Right hindlimb (tissue), 1 donor: ENCODE data around the gene WWOX.

Experiments
- DNase-seq: peaks from one replicate; pipeline ENCODE4 v3.0.0-alpha.2; 2018

The WWOX gene

DNA sequence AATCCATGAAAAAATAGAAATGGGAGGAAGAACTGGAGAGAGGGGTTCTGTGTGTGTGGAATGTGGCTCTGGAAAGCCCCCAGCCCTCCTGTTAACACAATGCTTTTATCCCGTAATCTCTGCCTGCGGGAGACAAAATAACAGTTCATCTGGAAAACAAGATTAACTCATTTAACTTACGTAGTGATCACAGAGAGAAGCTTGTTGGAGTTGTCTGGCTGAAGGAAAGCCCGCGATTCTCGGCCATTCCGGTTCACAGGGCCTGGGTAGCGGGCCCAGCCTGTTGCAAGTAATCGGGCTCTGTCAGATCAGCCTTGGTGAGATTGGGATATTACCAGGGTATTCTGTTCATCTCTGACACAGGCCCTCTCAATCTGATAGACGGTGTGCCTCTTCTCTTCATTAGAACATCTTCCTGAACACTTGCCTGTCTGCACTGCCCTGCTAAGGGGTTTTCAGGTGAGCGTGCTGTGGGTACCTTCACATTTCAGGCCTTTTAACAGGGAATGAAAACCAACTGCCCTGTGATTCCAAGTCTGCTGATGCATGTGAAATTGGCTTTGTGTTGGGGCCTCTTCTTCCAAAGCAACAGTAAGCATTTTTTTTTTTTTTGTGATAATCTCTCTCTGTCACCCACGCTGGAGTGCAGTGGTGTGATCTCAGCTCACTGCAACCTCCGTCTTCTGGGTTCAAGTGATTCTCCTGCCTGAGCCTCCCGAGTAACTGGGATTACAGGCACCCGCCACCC is 609.9 kb downstream of the WWOX start:
- DNase-seq = no peak

- no peak for DNase-seq
Observed at GRCh38 chr16:78715106-78715505, 615.7 kb downstream of the WWOX start.

DNA sequence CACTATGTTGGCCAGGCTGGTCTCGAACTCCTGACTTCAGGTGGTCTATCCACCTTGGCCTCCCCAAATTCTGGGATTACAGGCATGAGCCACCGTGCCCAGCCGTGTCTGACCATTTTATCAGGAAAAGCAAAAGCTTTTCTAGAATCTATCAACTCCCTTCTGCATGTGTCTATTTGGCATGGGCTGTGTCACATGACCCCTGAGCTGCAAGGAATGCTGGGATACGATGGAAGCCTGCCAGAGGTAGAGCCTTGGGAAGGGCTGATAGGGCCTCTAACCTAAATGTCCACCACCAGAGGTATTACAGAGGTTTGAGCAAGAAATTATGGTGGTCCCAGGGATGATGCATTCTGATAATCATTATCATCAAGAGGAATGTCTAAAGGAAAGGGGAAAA is 616.2 kb downstream of the WWOX start:
- no peak for DNase-seq

GRCh38 chr16:78718141-78718540 is 618.7 kb downstream of the WWOX start:
- DNase-seq = no peak

GRCh38 chr16:78720416-78720815 is 621.0 kb downstream of the WWOX start:
- peak; percentile 35 for DNase-seq

- no peak for DNase-seq
Observed at GRCh38 chr16:78727536-78727935, 628.1 kb downstream of the WWOX start.

DNA sequence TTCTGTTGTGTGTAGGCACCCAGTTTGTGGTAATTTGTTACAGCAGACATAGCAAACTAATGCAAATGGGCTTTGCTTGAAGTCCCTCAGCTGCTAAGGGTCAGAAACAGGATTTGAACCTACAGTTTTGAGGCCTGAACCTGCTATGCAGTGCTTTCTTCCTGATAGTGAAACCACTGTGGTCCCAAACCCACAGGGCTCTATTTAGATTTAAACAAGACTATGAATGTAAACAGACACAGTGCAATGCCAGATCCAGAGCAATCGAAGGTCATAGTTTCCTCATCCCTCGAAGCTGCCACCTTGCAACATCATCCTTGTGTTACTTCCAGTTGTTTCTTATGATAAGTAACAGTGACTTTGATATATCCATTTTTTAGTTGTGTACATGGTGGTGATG is 630.2 kb downstream of the WWOX start:
- no peak for DNase-seq

- no peak for DNase-seq
Observed at GRCh38 chr16:78731785-78732184, 632.3 kb downstream of the WWOX start.

GRCh38 chr16:78732696-78733095 is 633.2 kb downstream of the WWOX start:
- no peak for DNase-seq

- no peak for DNase-seq
Observed at GRCh38 chr16:78735337-78735736, 635.9 kb downstream of the WWOX start.

DNA sequence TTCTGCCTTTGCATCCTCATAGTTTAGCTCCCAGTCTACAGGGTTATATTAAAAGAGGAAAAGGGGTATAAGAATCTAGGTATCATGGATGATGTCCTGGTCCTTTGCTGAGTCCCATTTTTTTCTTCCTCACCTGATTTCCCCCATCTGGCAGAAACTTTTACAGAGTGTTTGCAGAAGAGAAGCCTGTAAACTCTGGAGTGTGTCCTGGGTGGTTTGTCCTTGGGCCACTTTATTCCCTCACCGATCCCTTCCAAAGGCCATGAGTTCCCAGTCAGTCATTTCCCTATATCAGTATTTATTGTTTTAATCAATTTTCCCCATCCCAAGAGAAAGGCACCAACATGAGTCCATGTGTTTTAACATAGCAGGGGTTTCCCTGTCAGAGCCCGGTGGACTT is 638.2 kb downstream of the WWOX start:
- no peak for DNase-seq

DNA sequence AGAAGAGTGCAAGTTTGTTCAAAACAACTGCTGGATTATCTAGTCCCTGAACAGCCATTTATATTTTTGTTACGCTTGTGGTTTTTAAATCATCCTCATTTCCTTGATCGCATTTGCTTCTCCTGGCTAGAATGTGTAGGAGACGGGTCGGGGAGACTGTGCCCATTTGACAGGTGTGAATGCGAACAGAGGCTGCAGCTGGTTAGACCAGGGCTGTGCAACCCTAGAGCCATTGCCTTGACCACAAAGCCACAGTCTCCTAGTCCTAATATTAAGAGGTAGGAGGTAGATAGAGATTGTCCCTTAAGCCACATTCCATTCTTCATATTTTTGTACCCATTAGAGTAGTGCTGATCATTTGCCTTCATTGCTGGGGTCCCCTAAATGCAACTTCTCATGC is 639.1 kb downstream of the WWOX start:
- DNase-seq = no peak

GRCh38 chr16:78740269-78740668 is 640.8 kb downstream of the WWOX start:
- DNase-seq = no peak

DNA sequence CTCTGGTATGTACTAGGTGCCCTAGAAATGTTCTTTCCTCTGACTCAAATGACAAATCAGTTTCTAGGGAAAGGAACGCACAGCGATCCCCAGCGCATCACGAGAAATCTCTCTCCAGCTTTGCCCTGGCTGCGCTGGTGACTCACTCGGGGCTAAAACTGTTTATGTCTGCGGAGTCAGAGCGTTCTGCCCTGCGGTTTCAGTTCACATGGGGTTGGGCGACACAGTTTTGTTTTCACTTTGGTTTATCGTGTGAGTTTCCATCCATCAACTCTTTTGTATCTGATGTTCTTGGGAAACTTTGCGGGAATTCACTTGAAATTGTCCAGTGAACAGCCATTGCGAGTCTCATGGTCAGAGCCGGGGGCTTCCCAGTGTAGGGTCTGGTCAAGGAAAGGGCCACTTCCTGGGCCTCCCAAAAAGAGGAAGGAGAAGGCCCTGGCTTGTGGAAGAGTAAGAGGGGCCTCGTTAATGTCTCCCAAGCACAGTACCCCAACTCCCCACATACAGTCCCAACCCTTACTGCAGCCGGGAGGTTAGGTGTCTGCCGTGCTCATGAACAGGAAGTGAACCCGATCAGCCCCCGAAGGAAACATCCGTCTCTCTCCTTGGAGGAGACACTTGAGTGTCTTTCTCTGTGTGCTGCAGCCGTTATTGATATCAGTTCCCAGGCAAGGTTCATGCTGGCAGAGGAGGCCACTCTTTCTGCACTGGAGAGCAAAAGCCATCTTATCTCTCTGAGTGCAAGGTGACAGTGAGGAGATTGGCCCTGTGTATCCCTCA is 643.2 kb downstream of the WWOX start:
- DNase-seq = no peak

GRCh38 chr16:78743556-78743955 is 644.1 kb downstream of the WWOX start:
- DNase-seq = no peak

GRCh38 chr16:78744099-78744498 is 644.6 kb downstream of the WWOX start:
- DNase-seq = no peak

DNA sequence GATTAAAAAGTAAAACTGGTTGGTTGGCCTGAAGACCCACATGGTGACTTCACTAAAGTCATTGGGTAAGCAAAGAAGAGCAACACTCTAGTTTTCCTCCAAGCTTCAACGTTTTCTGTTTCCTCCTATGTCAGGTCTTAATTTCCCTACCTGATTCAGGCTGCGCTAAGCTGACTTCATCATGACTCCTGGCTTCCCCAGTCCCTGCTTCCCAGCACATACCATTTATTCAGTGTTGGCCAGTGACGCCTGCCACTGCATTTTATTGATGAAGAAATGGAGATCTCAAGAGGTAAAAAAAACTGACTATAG is 645.3 kb downstream of the WWOX start:
- DNase-seq = peak; percentile 62

GRCh38 chr16:78745108-78746019 is 645.9 kb downstream of the WWOX start:
- DNase-seq = peak; percentile 67

DNA sequence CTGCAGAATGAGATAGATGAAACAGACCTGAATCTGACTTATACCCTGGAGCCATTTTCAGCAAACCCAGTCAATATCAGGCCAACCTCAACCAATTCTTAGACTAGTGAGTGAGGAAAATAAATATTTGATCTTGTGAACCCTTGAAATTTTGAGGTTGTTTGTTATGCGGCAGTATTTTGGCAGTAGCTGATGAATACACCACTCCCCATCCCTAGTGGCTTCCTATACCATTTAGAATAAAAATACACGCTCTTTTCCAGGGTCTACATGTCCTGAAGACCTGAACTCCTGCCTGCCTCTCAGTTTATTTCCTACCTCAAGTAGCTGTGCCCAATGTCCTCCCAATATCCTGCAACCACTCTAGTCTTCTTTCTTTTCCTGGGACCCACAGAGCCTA is 647.3 kb downstream of the WWOX start:
- no peak for DNase-seq

- DNase-seq = no peak
Observed at GRCh38 chr16:78748220-78748929, 648.9 kb downstream of the WWOX start.

DNA sequence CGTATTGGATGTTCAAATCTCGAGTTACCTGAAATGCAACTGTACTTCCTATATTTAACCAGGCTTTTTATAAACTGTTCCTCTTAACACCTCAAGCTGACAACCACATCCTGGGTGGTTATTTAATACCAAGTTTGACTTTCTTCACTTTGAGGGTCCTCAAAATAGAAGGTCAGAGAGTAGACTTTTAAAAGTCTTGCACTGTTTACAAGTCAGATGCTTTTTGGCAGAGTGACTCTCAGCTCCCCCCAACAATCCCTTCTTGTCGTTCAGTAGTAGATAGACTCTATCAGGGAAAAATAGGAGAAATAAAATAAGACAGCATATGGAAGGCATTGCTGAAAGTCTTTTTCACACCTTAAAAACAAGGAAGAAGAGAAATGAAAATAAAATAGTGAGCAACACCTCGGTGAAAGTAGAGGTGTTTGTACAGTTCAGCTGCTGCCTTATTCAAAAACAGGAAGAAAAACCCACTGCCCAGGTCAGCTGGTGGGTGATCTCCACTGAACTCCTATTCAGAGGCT is 650.4 kb downstream of the WWOX start:
- DNase-seq = no peak

GRCh38 chr16:78750611-78751010 is 651.2 kb downstream of the WWOX start:
- no peak for DNase-seq

- no peak for DNase-seq
Observed at GRCh38 chr16:78751601-78752000, 652.1 kb downstream of the WWOX start.
